HG02610 (cell line): ENCODE results near the gene SFXN2.
A peak's percentile ranks its signal among the peaks of the same experiment; 100 is the strongest.
"Not testable (repeated sequence)": the region's sequence is repeated elsewhere in the genome, so short reads cannot be mapped to it uniquely, and the experiment has no call there.

Experiments
- ATAC-seq: cut with Tn5 transposase; IDR thresholded peaks from one replicate; pipeline ENCODE4 v1.9.1; 2021; ENCODE audit warnings: mild to moderate bottlenecking, moderate library complexity; ENCODE audit not compliant: unreplicated experiment

The SFXN2 gene

DNA sequence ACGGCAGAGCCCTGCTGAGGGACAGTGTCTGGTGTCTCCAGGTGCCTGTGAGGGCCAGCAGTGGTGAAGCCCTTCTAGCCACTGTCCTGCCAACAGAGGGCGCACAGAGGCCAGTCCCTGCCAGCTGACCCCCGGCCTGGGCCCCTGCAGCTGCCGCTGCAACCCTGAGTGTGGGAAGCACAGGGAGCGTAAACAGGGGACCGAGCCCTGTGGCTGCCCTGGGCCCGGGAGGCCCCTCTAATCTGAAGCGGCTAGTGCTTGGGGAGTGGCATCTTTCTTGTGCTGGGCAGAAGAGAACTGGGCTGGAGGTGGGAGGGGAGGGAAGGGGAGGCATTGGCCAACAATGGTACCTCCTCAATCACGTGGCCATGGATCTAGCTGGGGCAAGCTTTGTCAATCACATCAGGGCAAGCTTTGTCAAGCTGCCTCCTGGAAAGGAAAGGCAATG, 35.6 kb upstream of the SFXN2 start:
- no peak for ATAC-seq

DNA sequence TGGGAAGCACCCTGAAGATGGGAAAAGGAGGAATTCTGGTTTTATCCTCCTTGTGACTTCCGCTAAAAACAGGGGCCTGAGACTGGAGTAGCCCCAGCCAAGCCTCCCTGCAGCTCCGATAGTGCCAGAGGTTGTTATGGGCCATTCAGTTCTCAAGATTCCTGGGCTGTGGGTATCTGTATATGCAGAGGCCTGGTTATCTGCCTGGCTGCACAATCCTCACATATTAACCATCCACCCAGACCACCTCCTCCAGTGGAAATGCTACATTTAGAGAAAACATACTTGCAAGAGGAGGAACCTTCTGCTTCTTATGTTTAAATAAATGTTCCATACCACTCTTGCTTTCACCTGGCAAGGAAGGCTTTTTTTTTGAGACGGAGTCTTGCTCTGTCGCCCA, 34.8 kb upstream of the SFXN2 start:
- no peak for ATAC-seq

DNA sequence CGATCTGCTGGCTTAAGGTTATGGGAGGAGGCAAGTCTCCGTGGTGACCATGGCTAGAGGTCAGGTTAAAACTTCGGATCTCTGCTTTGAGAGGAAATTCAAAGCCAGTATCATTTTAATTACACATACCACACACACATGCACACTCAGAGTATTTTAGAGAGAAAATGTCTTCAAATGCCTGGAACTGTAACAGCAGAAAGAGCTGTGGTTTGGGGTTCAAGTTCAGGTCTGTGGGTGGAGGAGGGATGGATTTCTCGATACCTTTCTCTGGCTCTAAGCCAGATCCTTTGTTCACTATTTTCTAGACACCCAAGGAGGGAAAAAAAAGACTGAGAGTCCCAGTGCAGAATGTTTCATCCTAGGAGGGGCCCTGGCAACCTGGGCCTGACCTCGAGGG, 32.7 kb upstream of the SFXN2 start:
- ATAC-seq, result no peak

DNA sequence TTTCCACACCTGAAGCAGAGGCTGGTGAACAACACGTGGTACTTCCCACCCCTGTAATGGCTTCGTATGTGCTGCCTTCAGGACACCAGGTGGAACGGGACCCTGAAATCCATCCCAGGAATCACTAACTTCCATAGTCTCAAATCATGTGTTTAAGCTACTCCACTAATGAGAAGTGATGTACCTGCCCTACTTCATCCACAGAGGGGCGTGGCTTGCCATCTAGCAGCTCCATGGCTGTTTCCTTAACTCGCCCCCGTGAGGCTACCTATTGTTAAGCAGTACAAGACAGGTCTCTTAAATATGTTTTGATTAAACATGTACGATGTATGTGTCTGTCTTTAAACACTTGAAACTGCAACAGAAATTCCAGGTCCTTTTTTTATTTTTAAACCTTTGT, 32.0 kb upstream of the SFXN2 start:
- no peak for ATAC-seq

DNA sequence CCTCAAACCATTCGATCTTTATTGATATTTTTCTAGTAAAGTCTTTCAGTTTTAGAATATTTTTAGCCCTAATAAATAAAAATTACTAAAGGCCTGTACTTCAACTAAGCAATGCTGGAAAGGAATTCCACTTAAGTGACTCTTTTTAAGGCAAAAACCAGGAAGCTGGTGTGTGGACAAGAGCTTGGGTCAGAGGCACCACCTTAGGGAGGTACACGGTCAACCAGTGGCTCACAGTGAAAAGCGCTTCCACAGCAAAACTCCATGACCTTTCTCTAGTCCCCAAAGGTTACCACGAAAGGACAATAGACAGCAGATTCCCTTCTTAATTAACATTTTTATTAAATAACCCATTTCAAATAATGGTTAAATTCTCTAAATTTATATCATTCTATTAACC, 31.5 kb upstream of the SFXN2 start:
- ATAC-seq, result no peak

DNA sequence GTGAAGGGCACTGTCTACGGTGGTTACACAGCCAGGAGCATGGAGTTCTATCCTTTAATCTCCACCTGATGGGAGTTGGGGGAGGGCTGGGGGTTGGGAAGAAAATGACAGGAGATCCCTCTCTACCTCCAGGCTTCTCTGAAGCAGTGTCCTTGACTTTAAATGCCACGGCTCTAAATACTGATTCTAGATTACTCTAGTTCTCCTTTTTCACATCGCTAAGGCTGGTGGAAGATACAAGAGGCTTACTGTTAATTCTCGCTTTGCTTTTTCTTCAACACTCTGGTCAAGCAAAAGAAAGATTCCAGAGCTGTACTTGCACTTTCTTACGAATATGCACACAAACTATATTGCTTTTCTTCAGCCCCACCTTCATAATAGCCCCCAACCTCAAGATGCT, 30.7 kb upstream of the SFXN2 start:
- no peak for ATAC-seq

DNA sequence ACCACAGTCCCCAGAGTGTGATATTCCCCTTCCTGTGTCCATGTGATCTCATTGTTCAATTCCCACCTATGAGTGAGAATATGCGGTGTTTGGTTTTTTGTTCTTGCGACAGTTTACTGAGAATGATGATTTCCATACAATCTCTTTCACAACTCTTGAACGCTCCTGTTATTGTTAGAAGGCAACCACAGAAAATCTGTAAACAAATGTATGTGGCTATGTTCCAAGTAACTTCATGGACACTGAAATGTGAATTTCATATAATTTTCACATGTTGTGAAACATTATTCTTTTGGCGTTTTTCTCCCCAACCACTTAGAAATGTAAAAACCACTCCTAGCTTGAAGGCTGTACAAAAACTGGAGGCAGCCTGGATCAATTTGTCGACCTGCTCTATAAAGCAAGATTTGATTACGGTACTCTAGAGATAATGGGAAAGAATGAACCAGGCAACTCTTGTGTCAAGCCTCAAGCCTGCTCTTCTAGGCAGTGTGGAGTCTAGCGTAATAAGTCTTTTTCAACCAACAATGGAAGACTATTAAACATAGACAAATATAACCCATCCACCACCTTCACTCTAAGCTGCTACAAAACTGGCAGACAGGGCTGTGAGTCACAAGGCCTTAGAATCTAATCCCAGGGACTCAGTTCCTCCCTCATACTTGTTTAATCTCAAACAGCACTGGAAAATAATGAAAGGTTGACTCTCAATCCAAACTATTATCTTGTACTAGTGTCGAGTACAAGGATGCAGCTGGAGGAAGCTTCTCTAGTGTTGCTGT, 23.0 kb upstream of the SFXN2 start:
- ATAC-seq, result no peak

DNA sequence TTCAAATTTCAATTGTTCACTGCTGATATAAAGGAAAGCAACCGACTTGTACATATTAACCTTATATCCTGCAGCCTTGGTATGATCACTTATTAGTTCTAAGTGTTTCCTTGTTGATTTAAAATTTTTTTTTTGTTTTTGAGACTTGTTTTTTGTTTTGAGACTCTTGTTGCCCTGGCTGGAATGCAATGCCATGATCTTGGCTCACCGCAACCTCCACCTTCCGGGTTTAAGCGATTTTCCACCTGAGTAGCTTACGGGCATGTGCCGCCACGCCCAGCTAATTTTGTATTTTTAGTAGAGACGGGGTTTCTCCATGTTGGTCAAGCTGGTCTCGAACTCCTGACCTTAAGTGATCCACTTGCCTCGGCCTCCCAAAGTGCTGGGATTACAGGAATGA, 19.0 kb upstream of the SFXN2 start:
- not testable (repeated sequence) for ATAC-seq

DNA sequence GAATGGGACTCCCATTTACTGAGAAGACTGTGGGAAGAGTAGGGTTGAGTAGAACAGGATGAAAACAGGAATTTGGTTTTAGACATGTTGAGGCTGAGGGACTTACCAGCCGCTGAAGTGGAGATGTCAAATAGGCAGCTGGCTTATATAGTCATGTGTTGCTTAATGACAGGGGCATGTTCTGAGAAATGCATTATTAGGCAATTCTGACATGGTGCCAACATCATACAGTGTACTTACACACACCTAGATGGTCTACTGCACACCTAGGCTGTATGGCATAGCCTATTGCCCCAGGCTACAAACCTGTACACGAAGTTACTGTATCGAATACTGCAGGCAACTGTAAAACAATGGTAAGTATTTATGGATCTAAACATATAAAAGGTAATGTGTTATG, 17.7 kb upstream of the SFXN2 start:
- ATAC-seq, result no peak

DNA sequence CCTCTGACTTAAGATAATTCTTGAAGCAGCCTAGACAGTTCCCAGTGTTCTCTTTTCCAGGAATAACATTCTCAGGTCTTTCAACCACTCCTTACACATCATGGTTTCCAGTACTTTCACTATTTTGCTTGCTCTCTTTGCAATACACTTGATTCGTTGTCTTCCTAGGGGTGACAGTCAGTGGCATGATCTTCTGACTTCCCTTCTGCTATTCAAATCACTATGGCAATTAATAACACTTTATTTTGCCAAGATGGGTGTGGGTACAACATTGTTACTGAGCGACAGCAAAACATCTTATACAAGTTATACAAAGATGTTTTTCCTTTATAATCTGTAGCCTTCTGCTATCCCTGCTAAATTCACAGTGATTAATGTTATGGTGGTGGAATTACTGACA, 15.5 kb upstream of the SFXN2 start:
- no peak for ATAC-seq

DNA sequence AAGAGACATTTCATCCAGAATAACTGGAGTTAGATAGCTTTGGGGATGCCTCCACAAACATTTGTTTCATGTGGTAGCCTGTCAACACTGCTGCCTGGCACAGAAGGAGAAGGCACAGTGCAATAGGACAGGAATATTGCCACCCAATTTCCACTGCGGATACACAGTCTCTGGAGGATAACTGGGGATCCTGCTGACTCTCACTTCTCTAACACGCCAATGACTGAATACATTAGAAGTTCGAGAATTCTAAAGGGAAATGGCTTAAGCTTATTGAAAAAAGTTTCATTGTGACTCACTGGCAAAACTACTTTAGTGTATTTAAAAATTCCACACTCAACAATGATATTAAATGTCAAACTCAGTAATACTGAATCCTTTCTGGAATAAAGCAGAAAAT, 13.2 kb upstream of the SFXN2 start:
- ATAC-seq, result no peak

DNA sequence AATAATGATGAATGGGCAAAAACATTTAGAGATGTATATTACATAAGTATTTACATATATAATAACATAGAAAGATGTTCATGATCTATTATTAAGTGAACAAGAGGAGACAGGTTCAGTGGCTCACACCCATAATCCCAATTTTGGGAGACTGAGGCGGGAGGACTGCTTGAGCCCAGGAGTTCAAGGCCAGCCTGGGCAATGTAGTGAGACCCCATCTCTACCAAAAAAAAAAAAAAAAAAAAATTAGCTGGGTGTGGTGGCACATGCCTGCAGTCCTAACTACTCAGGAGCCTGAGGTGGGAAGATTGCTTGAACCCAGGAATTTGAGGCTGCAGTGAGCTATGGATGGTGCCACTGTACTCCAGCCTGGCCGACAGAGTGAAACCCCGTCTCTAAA, 12.6 kb upstream of the SFXN2 start:
- no peak for ATAC-seq

DNA sequence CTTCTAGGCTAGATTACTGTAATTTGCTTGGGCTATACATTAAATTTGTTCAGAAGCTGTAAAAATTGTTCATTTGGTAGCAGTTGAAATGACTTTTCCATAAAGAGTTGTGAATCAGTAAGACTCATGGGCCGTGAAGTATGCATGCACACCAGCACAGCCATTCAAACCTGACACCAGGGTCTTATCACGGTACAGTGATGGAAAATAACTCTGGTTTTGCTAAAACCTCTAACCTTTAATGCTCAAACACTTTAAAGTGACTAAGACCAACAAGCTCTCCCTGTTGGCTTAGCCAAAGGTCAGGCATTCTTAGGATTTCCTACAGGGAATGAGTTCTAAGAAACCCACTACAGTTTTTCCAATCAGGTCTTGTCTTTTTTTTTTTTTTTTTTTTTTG, 11.7 kb upstream of the SFXN2 start:
- ATAC-seq, result no peak

DNA sequence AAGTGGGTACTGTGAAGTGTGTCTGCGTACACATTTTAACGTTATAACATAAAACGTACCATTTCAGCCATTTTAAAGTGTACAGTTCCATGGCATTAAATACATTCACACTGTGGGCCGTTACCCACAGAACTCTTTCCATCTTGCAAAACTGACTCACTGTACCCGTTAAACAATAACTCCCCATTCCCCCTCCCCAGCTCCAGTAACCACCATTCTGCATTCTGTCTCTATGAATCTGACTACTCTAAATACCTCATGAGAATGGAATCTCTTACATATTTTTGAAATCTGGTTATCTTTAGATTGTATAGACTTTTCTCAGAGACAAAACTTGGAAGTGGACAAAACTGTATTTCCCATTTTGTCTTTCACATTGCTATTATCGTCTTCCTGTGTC, 9.5 kb upstream of the SFXN2 start:
- ATAC-seq, result no peak

DNA sequence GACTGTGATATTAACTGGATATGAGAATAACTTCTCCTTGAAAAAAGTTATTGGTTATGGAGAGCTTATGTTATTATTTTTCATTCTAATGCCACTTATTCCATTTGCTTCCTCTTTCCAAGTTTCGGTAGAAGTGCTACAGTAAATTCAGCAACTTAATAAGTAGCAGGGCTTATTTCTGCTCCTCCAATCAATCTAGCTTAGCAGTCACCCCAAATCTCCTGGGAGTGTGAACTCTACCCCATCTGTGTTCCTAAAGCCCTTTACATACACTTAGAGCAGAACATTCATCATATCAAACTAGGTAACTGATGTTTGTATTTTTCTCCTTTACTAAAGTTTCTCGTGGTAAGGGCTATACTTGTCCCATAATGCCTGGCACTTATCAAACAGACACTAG, 8.9 kb upstream of the SFXN2 start:
- ATAC-seq, result no peak

DNA sequence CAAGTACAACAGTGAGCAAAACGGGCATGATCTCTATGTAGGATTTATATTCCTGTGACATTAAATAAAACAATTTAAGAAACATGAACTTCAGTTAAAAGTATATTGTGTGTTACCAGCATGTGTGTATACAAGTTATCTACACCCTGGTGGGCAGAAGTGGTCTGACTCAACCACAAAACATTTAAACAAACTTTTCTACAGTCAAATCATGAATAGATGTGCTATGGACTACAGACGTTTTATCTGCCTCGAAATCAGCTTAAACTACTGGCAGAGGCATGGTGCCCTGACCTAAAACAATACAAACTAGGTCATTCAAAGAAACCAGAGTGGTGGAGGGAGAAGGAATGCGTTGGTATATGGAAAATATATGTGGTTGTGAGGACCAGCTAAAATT, 3.8 kb upstream of the SFXN2 start:
- ATAC-seq, result no peak

DNA sequence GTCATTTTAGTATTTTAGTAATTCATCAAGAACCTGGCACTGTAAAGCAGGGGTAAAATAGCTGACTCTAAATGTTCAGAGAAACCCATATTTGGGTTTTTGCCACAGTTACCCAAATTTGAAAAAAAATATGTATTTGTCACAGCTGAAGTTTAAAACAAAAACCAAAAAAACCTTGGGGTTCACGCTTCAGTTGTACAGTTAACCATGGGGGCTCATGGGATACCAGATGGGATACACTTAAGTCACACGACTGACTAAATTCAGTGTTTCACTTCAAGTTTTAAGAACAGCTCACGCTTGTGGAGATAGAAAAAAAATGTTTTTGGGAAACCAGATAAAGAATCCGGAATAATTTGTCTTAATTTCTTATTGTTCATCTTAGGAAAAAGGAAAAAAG, 2.3 kb upstream of the SFXN2 start:
- ATAC-seq, result no peak

DNA sequence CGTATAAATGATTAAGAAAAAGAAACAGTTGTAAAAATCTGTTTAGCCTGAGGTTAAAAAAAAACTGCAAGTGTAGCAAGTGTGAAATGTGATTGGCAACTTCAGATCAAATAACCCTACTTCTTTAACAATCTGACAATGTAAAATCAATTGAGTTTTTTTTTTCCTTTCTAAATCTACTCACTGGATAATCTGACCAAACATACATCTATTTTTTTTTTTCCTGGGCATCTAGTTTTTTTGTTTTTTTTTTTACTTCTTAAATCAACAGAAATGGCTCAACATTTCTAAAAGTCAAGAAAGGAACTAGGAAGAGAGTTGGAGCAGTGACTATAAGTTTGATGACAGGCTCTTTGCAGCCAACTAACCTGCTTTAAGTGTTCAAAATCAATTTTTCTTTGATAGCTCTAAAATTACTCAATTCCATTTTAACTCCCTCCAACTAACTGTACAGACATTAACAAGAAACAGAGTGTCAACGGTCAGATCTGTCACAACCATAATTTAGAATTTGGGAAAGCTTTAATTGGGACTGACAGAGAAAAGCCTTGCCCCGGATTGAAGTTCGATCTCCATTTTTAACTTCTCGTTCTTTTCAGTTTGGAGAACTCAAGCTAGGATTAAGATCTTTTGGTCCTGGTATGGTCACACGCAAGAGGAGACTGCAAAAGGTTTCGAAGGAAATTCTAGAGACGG, 1.4 kb upstream of the SFXN2 start:
- ATAC-seq, result no peak

DNA sequence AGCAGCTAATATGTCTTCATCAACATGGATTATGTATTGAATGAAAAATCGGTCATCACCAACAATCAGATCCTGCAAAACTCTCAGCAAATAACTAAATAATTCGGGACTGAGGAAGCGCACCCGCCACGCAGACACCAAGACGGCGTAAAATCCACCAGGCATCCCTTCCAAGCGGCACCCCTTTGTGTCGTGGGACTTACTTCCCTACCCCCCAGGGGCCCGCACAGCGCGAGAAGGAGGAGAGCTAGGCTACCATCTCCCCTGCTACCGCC, 960 bp upstream of the SFXN2 start:
- peak; percentile 38 for ATAC-seq

DNA sequence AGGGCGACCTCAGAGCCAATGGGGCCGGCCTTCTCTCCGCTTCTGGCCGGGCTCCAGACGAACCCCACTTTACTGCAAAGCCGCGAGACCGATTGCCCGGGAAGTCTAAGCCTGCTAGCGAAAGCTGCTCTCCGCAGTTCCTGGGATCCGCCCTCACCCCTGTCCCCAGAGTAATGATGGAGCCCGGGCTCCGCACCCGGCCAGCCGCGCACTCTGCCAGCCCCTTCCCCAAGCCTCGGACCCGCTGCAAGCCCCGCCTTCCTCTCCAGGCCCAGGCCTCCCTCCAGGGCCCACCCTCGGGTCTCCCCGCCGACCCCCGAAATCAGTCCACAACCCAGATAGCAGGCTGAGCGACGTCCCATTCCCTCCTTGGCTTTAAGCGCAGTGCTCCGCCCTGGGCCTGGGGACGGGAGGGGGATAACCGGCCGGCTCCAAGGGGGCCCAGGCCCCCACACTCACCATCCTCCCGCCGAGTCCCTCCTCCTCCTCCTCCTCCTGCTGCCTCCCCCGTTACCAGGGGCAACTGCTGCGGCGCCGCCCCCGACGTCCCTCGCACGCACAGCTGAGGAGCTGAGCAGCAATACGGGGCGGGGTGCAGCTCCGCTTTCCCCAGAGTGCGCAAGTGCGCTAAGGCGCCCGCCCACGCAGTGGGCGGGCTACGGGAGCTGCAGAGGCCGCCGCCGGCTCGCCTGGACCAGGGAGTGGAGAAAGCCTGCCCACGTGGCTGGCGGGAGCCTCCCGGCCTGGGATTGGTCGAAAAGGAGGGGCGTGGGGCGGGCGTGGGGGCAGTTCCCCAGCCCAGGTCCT, 419 bp upstream of the SFXN2 start, which contains the start of gene ARL3:
TSS of gene ARL3 (minus strand) at position 584 of the 807 bp plus-strand sequence. CDS start at position 462, 122 bp downstream.
- ATAC-seq, result peak; percentile 79

DNA sequence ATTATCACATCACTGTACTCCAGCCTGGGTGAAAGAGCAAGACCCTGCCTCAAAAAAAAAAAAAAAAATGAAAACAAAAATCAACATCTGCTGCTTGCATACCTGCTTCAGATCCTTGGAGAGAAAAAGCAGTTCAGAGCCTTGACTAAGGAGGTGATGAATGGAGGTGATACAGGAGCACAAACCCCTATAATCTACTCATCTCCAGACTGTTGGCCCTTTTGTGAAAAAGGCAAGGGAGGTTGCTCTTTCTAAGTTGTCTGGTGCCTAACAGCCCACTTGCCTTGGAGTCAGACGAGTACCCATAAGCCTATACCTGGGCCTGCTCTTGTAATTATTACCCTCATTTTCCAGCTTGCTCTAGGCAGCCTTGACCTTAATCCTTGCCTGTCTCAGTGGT, 1.4 kb downstream of the SFXN2 start:
- no peak for ATAC-seq
